H9 (cell line): ENCODE results near the gene COTL1. TPM values are rescaled to one million over a fixed set of nuclear protein-coding genes. Genes with fewer than 3 reads are reported as not detected.

Source experiments
- DNase-seq: peaks from one replicate; pipeline ENCODE4 v3.0.0-alpha.2; 2017
- H2AFZ ChIP-seq: one replicate; pipeline ENCODE4 v1.6.1; 2013; ENCODE audit warnings: mild to moderate bottlenecking, low read length, control low read depth, moderate library complexity
- H2AK5ac ChIP-seq: 2 replicates; pipeline ENCODE4 v1.6.1; 2013; ENCODE audit warnings: low read length, control low read depth, mixed read lengths; ENCODE audit not compliant: insufficient read length
- H2BK120ac ChIP-seq: one replicate; pipeline ENCODE4 v1.6.1; 2013; ENCODE audit warnings: low read depth, mild to moderate bottlenecking, low read length, control low read depth, inconsistent platforms; ENCODE audit not compliant: poor library complexity, severe bottlenecking
- H2BK12ac ChIP-seq: 2 replicates; pipeline ENCODE4 v1.6.1; 2013; ENCODE audit warnings: low read length, control low read depth, mixed read lengths, low read depth; ENCODE audit not compliant: insufficient read length
- H2BK15ac ChIP-seq: 2 replicates; pipeline ENCODE4 v1.6.1; 2013; ENCODE audit warnings: low read depth, low read length, control low read depth
- H2BK20ac ChIP-seq: one replicate; pipeline ENCODE4 v1.6.1; 2013; ENCODE audit warnings: low read depth, mild to moderate bottlenecking, low read length, control low read depth, inconsistent platforms; ENCODE audit not compliant: poor library complexity, severe bottlenecking
- H2BK5ac ChIP-seq: 2 replicates; pipeline ENCODE4 v1.6.1; 2013; ENCODE audit warnings: low read length, control low read depth, mixed read lengths; ENCODE audit not compliant: insufficient read length
- H3K14ac ChIP-seq: 2 replicates; pipeline ENCODE4 v1.6.1; 2013; ENCODE audit warnings: low read length, control low read depth; ENCODE audit not compliant: insufficient read depth
- H3K18ac ChIP-seq: 2 replicates; pipeline ENCODE4 v1.6.1; 2013; ENCODE audit warnings: low read depth, mild to moderate bottlenecking, mixed read lengths, low read length, control low read depth; ENCODE audit not compliant: insufficient read length
- H3K23ac ChIP-seq: 2 replicates; pipeline ENCODE4 v1.6.1; 2013; ENCODE audit warnings: low read length, control low read depth, mixed read lengths, low read depth; ENCODE audit not compliant: insufficient read length
- H3K23me2 ChIP-seq: 2 replicates; pipeline ENCODE4 v1.6.1; 2013; ENCODE audit warnings: low read depth, mild to moderate bottlenecking, mixed read lengths, low read length, control low read depth; ENCODE audit not compliant: insufficient read length, poor library complexity, severe bottlenecking
- H3K27ac ChIP-seq: 2 replicates; pipeline ENCODE4 v1.5.1; 2013; ENCODE audit warnings: low read length, control low read depth, mixed read lengths, low read depth; ENCODE audit not compliant: insufficient read length
- H3K27me3 ChIP-seq: 2 replicates; pipeline ENCODE4 v1.6.1; 2013; ENCODE audit warnings: low read length, control low read depth, inconsistent platforms; ENCODE audit not compliant: insufficient read depth
- H3K4ac ChIP-seq: 2 replicates; pipeline ENCODE4 v1.6.1; 2013; ENCODE audit warnings: low read depth, mild to moderate bottlenecking, control low read depth, inconsistent platforms, low read length, moderate library complexity
- H3K4me1 ChIP-seq: 2 replicates; pipeline ENCODE4 v1.6.1; 2013; ENCODE audit warnings: low read length, control low read depth, inconsistent platforms; ENCODE audit not compliant: insufficient read depth
- H3K4me2 ChIP-seq: 2 replicates; pipeline ENCODE4 v1.6.1; 2013; ENCODE audit warnings: low read length, control low read depth, mixed read lengths; ENCODE audit not compliant: insufficient read length, insufficient read depth
- H3K56ac ChIP-seq: 2 replicates; pipeline ENCODE4 v1.6.1; 2013; ENCODE audit warnings: low read depth, mild to moderate bottlenecking, mixed read lengths, low read length, control low read depth; ENCODE audit not compliant: insufficient read length
- H3K79me1 ChIP-seq: 2 replicates; pipeline ENCODE4 v1.6.1; 2013; ENCODE audit warnings: low read depth, mild to moderate bottlenecking, moderate library complexity, low read length, control low read depth, inconsistent platforms; ENCODE audit not compliant: insufficient read depth, poor library complexity, severe bottlenecking
- H3K79me2 ChIP-seq: 2 replicates; pipeline ENCODE4 v1.6.1; 2013; ENCODE audit warnings: low read length, control low read depth, inconsistent platforms; ENCODE audit not compliant: insufficient read depth
- H3K9ac ChIP-seq: 2 replicates; pipeline ENCODE4 v1.6.1; 2013; ENCODE audit warnings: low read length, control low read depth, mixed read lengths; ENCODE audit not compliant: insufficient read length; ENCODE audit errors: extremely low read depth
- H3K9me3 ChIP-seq: one replicate; pipeline ENCODE4 v1.6.1; 2013; ENCODE audit warnings: low read depth, low read length, inconsistent platforms; ENCODE audit not compliant: control insufficient read depth
- H3T11ph ChIP-seq: one replicate; pipeline ENCODE4 v1.6.1; 2013; ENCODE audit warnings: mild to moderate bottlenecking, low read length, control low read depth, inconsistent platforms
- H4K20me1 ChIP-seq: one replicate; pipeline ENCODE4 v1.6.1; 2013; ENCODE audit not compliant: control insufficient read depth, insufficient read length, insufficient read depth
- H4K5ac ChIP-seq: 2 replicates; pipeline ENCODE4 v1.6.1; 2013; ENCODE audit warnings: low read depth, mild to moderate bottlenecking, mixed read lengths, low read length, control low read depth; ENCODE audit not compliant: insufficient read length
- H4K8ac ChIP-seq: replicated peaks from 2 replicates; pipeline ENCODE4 v1.6.1; 2013; ENCODE audit warnings: low read length, control low read depth, mixed read lengths, low read depth; ENCODE audit not compliant: insufficient read length
- H4K91ac ChIP-seq: 2 replicates; pipeline ENCODE4 v1.6.1; 2013; ENCODE audit warnings: low read depth, mild to moderate bottlenecking, moderate library complexity, mixed read lengths, low read length, control low read depth; ENCODE audit not compliant: insufficient read length
- H3K27ac Mint-ChIP-seq, 3 experiments: 2 replicates in 2 of 3; 3 replicates in 1 of 3; pipeline ENCODE4 v1.8.0; 2020 to 2021; ENCODE audit warnings: mixed read lengths in 3 of 3, mild to moderate bottlenecking in 1 of 3, moderate library complexity in 1 of 3
- H3K27me3 Mint-ChIP-seq: 2 replicates; pipeline ENCODE4 v1.8.0; 2021; ENCODE audit warnings: low read depth, mild to moderate bottlenecking, moderate library complexity, mixed read lengths
- H3K36me3 Mint-ChIP-seq, 3 experiments: 2 replicates in 2 of 3; 3 replicates in 1 of 3; pipeline ENCODE4 v1.8.0; 2020 to 2021; ENCODE audit warnings: low read depth in 3 of 3, mixed read lengths in 3 of 3; ENCODE audit not compliant: insufficient read depth in 1 of 3
- H3K4me1 Mint-ChIP-seq, 2 experiments: 2 replicates each; pipeline ENCODE4 v1.8.0; 2020; ENCODE audit warnings: mixed read lengths in 2 of 2
- H3K4me3 Mint-ChIP-seq, 2 experiments: 2 replicates in 1 of 2; 3 replicates in 1 of 2; pipeline ENCODE4 v1.8.0; 2020 to 2021; ENCODE audit warnings: mild to moderate bottlenecking in 2 of 2, mixed read lengths in 2 of 2, moderate library complexity in 1 of 2
- H3K9me3 Mint-ChIP-seq, 2 experiments: 2 replicates in 1 of 2; 3 replicates in 1 of 2; pipeline ENCODE4 v1.8.0; 2020; ENCODE audit warnings: mild to moderate bottlenecking in 2 of 2, mixed read lengths in 2 of 2, moderate library complexity in 1 of 2
- WGBS: extraction: QIAGEN DNeasy Blood & Tissue Kit; methylation state at CpG from one replicate; pipeline ENCODE4 v1.1.7; 2013; ENCODE audit warnings: missing lambda C conversion rate, low lambda C conversion rate, mixed read lengths; ENCODE audit not compliant: insufficient read length; ENCODE audit errors: extremely low coverage; 5-methylcytosine and 5-hydroxymethylcytosine counted together
- total RNA-seq: library from RNA; stranded (reverse); gene quantifications from 2 replicates; pipeline ENCODE4 v1.2.1, GENCODE V29; 2021
- TF ChIP-seq, protein P1 (sequence below): fragments of 200-600 bp; sonication (generic); conservative IDR thresholded peaks from 3 replicates; pipeline ENCODE4 v1.8.0; 2021; ENCODE audit warnings: antibody characterized with exemption, mild to moderate bottlenecking

Gene COTL1
- total RNA-seq, 1 experiment from 2014 or later, result 81.4 TPM

GRCh38 chr16:84660973-84661372 lies 43.1 kb upstream of the COTL1 start:
- Mint-ChIP-seq H3K27ac (no peak overlapping the region), H3K4me3 (no peak overlapping the region), H3K4me1 (peaks cover 10 to 12% of the 10 kb centered on the region in 2 experiments), H3K36me3 (peaks cover 29 to 56% (median 55%) of the 10 kb centered on the region in 3 experiments), H3K27me3 (no peaks in the 10 kb centered on the region), H3K9me3 (no peaks in the 10 kb centered on the region)
- Histone ChIP-seq H3K56ac (no peak overlapping the region), H3K79me1 (no peaks in the 10 kb centered on the region), H2BK12ac (no peak overlapping the region), H2AK5ac (no peak overlapping the region), H3K9me3 (no peaks in the 10 kb centered on the region), H4K5ac (no peak overlapping the region), H2BK120ac (no peak overlapping the region), H3T11ph (no peak overlapping the region), H3K27me3 (no peaks in the 10 kb centered on the region), H3K9ac (no peak overlapping the region), H3K27ac (no peak overlapping the region), H4K91ac (no peak overlapping the region), H3K18ac (no peak overlapping the region), H3K14ac (no peak overlapping the region), H2AFZ (no peak overlapping the region), H3K79me2 (no peaks in the 10 kb centered on the region), H3K4me1 (no peaks in the 10 kb centered on the region), H3K23ac (no peak overlapping the region), H4K20me1 (peaks cover 2% of the 10 kb centered on the region), H2BK5ac (no peak overlapping the region), H3K23me2 (no peaks in the 10 kb centered on the region), H3K4me2 (no peak overlapping the region), H4K8ac (no peak overlapping the region), H3K4ac (no peak overlapping the region), H2BK15ac (no peak overlapping the region), H2BK20ac (no peak overlapping the region)
- DNase-seq, result no peak
- TF ChIP-seq, protein P1, sequence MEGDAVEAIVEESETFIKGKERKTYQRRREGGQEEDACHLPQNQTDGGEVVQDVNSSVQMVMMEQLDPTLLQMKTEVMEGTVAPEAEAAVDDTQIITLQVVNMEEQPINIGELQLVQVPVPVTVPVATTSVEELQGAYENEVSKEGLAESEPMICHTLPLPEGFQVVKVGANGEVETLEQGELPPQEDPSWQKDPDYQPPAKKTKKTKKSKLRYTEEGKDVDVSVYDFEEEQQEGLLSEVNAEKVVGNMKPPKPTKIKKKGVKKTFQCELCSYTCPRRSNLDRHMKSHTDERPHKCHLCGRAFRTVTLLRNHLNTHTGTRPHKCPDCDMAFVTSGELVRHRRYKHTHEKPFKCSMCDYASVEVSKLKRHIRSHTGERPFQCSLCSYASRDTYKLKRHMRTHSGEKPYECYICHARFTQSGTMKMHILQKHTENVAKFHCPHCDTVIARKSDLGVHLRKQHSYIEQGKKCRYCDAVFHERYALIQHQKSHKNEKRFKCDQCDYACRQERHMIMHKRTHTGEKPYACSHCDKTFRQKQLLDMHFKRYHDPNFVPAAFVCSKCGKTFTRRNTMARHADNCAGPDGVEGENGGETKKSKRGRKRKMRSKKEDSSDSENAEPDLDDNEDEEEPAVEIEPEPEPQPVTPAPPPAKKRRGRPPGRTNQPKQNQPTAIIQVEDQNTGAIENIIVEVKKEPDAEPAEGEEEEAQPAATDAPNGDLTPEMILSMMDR, result no peak
- WGBS, result no CpG with 5 or more reads among the region's 7 CpGs
